Measurements from ENCODE around the gene MICU1.

GRCh38 chr10:72665925-72666324 is 40.0 kb upstream of the MICU1 start:
- TF ChIP-seq, protein P1, sequence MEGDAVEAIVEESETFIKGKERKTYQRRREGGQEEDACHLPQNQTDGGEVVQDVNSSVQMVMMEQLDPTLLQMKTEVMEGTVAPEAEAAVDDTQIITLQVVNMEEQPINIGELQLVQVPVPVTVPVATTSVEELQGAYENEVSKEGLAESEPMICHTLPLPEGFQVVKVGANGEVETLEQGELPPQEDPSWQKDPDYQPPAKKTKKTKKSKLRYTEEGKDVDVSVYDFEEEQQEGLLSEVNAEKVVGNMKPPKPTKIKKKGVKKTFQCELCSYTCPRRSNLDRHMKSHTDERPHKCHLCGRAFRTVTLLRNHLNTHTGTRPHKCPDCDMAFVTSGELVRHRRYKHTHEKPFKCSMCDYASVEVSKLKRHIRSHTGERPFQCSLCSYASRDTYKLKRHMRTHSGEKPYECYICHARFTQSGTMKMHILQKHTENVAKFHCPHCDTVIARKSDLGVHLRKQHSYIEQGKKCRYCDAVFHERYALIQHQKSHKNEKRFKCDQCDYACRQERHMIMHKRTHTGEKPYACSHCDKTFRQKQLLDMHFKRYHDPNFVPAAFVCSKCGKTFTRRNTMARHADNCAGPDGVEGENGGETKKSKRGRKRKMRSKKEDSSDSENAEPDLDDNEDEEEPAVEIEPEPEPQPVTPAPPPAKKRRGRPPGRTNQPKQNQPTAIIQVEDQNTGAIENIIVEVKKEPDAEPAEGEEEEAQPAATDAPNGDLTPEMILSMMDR (IDR thresholded peaks at IDR 0.05) = no peak
- no peak for TF ChIP-seq POLR2A (IDR thresholded peaks at IDR 0.05)
